Measurements from ENCODE around the gene CDH13.

- TF ChIP-seq CTCF (IDR thresholded peaks at IDR 0.05; ENCODE audit: control extremely low read depth in 1 of 3, insufficient read depth in 1 of 3, low read depth in 1 of 3, low read length in 3 of 3) = no peak
- TF ChIP-seq EP300 (IDR thresholded peaks at IDR 0.05; ENCODE audit: borderline replicate concordance in 1 of 2, low read depth in 2 of 2, low read length in 2 of 2) = no peak
- no peak for TF ChIP-seq POLR2A (IDR thresholded peaks at IDR 0.05; ENCODE audit: control extremely low read depth in 1 of 2, low read depth in 2 of 2, low read length in 2 of 2)
- no peak for TF ChIP-seq EZH2 (IDR thresholded peaks at IDR 0.05; ENCODE audit: low read depth, low read length, severe bottlenecking)
- TF ChIP-seq CREB1 (IDR thresholded peaks at IDR 0.05) = no peak
- TF ChIP-seq KDM5A (IDR thresholded peaks at IDR 0.05; ENCODE audit: low read length) = no peak
- no peak for TF ChIP-seq CBX5 (IDR thresholded peaks at IDR 0.05; ENCODE audit: low read depth, low read length)
- TF ChIP-seq HDAC2 (IDR thresholded peaks at IDR 0.05; ENCODE audit: borderline replicate concordance in 1 of 2, low read depth in 2 of 2, low read length in 2 of 2) = no peak
- TF ChIP-seq BCL11A (IDR thresholded peaks at IDR 0.05; ENCODE audit: low read depth in 2 of 2, low read length in 2 of 2) = no peak
- TF ChIP-seq JUND (IDR thresholded peaks at IDR 0.05; ENCODE audit: low read length) = no peak
- TF ChIP-seq TAF1 (IDR thresholded peaks at IDR 0.05; ENCODE audit: low read depth, low read length) = no peak
Measured at GRCh38 chr16:82754716-82755513, 128.1 kb downstream of the CDH13 start.
